GM18502 (cell line): ENCODE results near the gene MRPS35.

Source experiments
- ATAC-seq: cut with Tn5 transposase; IDR thresholded peaks from one replicate; pipeline ENCODE4 v1.9.1; 2021; ENCODE audit warnings: mild to moderate bottlenecking; ENCODE audit not compliant: unreplicated experiment, poor library complexity

Gene MRPS35

DNA sequence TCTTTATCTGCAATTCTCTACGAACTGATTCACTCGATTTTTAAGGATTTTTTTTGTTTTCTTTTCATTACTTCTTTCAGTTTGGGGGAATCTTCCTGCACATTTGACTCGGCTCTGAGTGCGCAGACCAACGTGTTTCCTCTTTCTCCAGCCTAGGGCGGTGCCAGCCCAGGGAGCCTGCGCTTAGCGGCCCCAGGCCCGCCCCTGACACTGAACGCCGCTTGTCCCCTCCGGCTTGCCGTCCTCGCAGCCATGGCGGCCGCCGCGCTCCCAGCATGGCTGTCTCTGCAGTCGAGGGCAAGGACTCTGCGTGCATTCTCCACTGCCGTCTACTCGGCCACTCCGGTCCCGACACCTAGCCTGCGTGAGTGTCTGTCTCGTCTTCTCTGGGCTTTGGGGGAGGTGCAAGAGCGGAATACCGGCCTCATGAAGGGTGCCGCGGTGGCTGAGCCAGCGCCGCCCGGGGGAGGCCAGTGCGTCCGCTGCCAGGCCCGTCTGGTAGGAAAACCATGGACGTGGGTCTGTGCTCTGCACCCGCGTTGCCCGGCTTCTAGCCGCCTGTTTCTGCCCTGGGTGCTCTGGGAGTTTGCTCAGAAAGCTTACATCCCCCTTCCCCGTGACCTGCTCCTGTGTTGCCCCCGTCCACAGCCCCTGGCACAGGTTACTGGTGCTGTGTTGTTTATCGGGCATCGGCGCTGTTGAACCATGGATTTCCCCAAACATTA is at the start of gene MRPS35:
Gene MRPS35, plus strand, starts transcription at position 241 of the 725 bp plus-strand sequence. Its CDS starts 12 bp downstream, at position 253.
- ATAC-seq, result peak; percentile 97

DNA sequence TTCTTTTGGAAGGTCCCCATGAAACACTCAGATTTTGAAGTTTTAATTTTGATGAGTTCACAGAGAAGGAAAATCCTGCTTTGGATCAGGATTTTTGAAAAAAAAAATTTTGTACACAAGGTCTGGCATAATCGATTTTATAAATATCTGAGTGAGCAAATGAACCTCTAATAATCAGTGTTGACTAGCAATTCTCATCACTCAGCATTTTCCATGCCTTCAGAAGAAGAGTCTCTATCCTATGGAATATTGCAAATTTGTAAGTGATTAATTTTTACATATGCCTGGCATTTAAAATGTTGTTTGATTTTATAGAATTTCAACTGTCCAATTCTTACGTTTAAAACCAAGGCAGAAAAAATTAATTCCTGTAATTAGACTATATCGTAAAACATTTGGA is 44.9 kb upstream of the MRPS35 start:
- ATAC-seq, result no peak

DNA sequence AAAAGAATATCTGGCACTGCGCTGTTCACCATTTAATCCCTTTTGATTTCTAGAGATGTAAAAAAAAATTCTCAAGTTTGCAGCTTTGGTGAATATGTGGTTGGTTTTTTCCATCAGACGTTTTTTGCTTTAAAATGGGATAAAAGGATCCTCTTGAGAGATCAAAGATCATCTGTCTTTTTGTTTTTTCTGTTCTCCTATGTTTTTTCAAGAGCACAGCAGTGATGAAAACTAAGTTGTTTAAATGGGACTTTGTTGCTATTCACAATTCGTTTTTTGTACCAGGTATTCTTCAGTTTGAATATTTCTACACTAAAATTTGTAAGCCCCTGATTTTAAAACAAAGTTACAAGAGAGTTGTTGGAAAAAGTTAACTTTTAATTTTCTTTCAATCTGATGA is 44.1 kb upstream of the MRPS35 start:
- ATAC-seq, result no peak

DNA sequence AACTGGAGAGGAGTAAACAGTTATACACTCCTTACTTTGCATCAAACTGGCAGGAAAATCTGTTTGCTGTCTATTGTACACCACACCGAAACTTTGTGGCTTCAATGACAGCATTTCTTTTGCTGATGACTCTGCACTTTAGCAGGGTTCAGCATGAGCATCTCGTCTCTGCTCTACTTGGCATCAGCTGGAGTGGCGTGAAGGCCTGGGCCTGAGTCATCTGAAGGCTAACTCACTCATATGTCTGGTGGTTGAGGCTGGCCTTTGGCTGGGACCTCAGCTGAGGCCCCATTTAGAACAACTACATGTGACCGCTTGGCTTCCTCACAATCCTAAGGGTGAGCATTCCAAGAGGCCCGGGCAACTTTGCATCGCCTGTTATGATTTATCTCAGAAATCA is 43.1 kb upstream of the MRPS35 start:
- no peak for ATAC-seq

DNA sequence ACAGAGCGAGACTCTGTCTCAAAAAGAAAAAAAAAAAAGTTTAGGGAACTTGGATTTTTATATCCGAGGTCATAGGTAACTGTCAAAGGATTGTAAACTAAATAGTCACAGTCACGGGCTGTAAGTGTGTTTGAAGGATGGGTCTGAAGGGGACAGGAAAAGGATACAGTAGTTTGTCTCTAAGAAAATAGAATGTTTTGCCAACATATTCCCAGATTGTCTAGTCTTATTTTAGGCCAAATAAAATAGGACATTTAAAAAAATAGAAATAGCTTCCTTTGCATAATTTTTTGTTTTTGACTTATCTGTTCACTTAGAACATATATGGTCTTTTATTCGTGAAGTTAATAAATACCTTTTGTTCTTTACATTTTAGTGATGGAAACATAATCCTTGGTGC is 38.6 kb upstream of the MRPS35 start:
- no peak for ATAC-seq

DNA sequence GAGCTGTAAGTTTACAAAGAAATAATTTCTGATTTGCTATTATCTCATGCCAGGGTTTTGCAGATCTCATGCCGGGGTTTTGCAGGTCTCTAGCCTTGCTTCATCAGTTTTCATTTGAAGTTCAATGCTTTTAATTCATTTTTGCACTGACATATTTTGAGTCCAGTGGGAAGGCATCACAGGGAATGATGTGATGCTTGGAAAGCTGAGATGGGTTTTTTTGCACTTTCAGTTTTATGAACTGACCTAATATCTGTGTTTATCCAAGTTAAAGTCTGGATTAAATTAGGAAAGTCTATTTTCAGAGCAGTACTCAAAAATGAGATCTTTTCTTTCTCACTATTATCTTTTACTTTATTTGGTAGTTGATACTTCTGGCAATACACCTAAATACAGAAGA is 38.0 kb upstream of the MRPS35 start:
- no peak for ATAC-seq

DNA sequence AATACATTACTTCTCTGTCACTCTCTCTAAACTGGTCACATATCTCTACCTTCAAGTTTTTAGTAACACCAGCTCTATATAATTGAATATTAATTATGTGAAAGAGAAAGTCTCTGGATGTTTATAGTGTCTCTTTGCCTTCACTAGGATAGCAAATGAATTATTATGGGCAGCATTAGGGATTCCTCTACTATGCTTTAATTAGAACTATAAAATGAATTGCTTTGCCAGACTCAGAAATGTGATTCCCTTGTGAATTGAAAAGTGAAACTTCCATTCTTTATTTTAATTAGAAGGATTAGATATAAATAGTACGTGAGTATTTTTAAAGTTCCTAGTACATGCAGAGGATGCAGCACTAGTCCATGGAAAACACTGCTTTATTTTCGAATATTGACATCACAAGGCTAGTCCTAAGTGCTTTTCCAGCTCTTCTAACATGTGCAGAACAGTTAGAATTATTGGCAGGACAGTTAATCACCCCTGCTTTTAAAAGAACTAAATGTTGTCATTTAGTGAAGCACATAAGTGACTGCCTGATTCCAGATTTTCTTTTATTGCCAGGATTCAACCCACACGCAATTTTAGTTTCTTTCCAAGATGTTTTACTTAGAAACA is 37.4 kb upstream of the MRPS35 start:
- no peak for ATAC-seq

DNA sequence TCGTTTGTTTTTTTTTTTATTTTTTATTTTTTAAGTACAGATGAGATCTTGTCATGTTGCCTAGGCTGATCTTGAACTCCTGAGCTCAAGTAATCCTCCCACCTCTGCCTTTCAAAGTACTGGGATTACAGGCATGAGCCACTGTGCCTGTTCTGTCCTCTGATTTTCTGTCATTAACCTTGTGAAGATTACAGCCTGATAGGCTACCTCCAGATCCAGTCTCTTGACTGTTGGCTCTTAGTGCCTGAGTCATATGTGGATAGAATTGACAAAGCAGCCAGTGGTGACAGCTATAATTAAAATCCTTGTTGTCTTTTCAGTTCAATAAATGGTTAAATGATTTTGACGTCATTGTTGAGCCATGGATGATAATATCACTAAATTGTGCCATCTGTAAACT is 35.6 kb upstream of the MRPS35 start:
- ATAC-seq, result no peak

DNA sequence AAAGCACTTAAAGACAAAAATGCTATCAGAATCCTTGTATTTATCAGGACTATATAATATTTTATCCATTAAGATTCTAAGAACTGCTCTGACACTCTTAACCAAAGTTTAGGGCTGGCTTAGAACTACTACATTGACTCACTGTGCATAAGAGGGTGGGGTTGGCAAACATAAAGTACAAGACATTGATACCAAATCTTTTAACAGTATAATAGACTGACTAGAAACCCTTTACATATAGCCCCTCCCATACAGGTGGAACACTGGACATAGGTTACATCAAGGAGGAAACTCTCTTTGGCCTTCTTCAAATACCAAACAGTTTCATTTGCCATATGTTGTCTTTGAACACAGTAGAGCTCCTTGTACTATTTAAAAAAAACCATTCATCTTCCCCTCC is 30.0 kb upstream of the MRPS35 start:
- ATAC-seq, result no peak

DNA sequence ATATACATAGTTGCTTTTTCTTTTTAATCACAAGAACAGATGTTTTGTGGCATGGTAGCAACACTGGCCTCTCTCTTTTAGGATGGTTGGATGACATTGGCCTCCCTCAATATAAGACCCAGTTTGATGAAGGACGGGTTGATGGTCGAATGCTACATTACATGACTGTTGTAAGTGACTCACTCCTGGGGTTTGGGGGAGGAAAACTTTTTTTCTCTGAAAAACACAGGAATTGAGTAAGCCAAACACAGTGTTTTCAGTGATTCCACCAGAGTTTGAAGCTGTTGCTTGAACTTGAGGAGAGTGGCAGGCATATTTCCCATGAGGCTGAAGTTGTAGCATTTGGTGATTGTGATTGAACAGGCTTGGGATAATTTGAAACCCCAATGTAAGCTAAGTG is 28.1 kb upstream of the MRPS35 start:
- no peak for ATAC-seq

DNA sequence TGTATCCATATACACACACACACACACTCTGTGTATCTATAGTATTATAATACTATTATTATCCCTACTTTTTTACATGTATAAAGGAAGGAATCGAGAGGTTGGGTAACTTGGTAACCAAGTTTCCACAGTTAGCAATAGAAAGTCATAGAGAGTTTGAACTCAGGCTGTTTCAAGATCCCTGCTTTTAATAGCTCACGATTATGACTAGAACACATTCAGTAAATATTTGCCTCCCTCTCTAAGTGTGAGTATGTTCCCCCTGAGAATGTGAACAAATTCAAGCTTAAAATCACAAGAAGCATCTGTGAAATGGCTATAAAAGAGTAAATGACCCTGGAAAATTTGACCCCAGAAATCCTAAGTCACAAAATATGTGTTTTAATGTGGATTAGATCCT is 25.4 kb upstream of the MRPS35 start:
- no peak for ATAC-seq

DNA sequence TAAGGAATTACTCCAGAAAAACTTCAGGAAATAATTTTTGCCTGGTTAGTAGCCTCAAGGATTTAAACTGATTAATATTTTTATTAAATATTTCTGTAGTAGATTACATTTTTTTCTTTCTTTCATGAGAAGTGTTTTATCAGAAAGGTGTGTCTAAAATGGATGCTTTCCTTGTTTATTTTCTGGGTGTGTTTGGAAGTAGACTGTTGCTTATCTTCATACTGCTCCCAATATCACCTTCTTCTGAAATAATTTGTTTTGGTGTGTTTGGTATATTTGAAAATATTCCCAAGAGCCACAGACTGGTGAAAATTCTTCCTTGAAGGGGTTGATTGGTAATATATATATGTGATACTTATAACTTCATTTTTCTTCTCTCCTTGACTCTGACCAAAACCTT is 24.5 kb upstream of the MRPS35 start:
- no peak for ATAC-seq

DNA sequence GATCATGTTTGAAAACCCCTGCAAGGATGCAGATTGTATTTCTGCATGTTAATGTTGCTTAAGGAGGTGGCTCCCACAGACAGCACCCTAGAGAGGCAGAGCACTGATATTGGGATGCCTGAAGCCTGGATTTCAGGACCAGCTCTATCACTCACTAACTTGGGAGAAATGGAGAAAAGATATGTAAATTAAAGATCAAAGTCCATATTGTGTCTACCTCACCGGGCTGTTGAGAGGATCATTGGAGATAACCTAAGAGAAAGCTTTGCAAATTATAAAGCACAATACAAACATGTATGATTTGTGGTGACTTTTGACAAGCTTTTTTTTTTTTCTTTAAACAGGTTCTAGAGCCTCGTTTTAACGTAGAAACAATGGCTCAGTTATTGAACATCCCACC is 22.0 kb upstream of the MRPS35 start:
- ATAC-seq, result no peak

DNA sequence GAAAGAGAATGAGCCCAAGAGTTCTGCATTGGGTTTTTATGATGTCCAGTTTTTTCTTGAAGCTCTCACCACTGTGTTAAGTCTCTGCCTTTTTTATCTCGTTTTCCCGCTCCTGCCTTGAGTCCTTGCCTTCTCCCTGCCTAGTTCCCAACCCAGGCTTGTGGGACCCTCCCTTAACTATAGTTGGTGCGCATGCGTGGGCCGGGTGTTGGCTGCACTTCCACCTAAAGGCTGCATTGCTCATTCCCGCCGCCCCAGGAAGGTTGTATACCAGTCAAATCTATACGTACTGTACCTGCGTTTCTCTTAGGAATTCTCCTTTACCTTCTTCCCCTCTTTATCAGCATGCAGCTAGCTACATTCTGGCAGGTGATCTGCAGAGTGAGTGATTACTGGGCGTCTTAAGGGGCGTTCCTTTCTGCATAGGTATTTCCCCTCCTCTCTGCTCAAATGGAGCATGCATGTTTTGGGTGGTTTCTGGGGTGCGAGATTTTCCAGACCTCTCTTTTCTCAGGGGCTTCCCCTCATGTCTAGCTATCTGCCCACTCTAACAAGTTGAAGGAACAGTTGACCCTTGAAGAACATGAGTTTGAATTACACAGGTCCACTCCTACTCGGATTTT is 21.0 kb upstream of the MRPS35 start:
- ATAC-seq, result no peak

DNA sequence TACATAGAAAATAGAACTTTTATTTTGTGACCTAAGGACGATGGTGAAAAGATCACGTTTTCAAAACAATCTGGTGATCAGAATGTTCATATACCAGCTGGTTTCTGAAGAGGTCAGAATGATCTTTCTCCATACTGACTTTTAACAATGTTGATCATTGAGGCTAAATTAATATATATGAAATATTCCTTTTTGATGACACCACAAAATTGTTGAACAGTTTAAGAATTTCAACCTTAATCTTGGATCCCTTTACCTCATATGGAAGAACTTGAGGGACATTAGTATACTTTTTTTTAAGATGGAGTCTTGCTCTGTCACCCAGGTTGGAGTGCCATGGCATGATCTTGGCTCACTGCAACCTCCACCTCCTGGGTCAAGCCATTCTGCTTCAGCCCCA is 17.2 kb upstream of the MRPS35 start:
- no peak for ATAC-seq

DNA sequence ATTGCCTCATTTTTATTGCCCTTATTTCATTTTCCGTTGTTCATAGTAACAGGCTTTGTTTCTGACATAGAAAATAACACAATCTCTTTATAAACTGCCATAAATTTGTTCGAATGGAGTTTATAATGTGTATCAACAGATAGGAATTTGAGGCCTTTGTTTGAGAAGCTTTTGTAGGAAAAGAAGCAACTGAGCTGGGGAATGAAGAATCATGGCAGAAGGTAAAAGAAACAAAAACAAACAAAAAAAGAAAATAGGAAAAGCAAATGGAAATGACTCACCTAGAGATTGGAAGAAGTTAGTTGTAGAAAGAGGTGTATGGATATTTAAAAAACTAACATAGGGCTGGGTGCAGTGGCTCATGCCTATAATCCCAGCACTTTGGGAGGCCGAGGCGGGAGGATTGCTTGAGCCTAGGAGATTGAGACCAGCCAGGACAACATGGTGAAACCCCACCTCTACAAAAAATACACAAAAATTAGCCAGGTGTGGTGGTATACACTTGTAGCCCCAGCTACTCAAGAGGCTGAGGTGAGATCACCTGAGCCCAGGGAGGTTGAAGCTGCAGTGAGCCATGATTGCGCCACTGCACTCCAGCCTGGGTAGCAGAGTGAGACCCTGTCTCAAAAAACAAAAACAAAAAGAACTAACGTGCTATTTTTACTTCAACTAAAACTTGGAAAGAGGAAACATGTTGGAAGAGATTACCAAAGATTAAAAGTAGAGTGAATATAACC is 14.9 kb upstream of the MRPS35 start:
- ATAC-seq, result no peak

DNA sequence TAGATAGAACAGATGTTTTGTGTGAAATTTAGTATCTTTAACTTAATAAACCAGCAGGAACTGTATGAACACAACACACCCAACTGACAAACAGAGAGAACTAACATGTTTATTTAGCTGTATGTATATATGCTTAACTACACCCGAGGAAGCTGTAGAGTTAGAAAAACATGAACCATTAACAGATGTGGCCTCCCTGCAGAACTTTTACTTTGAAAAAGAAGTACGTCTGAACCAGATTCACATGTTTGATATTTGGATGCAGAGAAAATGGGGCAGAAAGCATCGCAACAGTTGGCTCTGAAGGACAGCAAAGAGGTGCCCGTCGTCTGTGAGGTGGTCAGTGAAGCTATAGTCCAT is 14.4 kb upstream of the MRPS35 start, which contains the start of gene REP15:
Gene REP15, plus strand, starts transcription at position 155 of the 360 bp plus-strand sequence. Its CDS starts 116 bp downstream, at position 271.
- no peak for ATAC-seq

DNA sequence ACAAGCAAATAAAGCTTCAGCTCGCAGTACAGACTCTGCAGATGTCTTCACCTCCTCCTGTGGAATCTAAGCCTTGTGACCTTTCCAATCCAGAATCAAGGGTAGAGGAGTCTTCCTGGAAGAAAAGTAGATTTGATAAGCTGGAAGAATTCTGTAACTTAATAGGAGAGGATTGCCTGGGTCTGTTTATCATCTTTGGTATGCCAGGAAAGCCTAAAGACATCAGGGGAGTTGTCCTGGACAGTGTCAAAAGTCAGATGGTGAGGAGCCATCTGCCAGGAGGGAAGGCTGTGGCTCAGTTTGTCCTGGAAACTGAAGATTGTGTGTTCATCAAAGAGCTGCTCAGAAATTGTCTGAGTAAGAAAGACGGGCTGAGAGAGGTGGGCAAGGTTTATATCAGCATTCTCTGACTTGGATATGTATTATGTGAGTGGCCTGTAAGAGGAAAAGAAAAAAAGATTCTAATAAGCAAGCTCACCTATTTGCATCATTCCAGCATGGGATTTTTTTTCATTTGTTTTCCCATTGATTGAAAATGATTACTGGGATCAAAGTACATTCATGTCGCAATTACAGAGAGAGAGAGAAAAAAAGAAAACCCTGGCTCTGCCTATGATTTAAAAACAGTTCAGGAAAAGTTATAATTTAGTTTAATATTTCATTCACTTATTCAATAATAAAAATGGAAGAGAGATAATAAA is 13.6 kb upstream of the MRPS35 start:
- ATAC-seq, result no peak

DNA sequence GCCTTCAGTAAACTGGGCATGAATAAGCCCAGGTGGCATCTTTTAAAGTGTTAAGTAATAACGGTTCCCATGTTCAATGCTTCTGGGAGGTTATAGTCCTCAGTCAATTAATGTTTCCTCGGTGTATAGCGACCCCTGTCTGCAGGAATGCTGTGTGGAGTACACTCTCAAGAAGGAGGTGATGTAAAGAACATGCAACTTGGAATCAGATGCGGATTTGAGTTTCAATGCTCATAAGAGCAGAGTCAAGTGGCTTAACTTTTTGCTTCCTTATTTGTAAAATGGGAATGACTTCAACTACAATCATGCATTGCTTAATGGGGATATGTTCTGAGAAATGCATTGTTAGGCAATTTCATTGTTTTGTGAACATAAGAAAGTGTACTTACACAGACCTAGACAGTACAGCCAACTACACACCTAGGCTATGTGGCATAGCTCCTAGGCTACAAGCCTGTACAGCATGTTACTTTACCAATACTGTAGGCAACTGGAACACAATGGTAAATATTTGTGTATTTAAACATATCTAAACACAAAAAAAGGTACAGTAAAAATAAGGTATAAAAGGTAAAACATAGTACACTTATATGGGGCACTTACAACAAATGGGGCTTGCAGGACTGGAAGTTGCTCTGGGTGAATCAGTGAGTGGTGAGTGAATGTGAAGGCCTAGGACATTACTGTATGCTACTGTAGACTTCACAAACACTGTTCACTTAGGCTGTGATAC is 6.7 kb upstream of the MRPS35 start:
- peak; percentile 91 for ATAC-seq

DNA sequence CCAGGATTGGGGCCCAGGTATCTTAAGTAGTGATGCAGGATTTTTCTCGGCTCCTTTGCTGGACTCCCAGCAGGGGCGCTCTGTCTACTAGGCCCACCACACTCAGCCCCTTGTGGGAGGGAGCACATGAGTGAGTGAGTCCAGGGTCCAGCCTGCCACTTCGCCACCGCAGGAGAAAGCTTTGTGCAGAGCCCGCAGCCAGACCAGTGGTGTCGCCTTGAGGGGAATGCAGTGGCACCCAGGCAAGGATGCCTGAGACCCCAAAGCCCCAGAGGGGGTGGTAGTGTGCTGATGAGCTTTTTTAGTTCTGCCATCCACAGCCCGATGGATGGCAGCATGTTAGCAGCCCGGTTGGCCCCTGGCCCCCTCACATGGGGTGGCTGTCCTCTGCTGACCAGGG is 5.4 kb upstream of the MRPS35 start:
- ATAC-seq, result no peak
